Measurements from ENCODE around the gene PLPP6. TPM values are rescaled to one million over a fixed set of nuclear protein-coding genes. Genes with fewer than 3 reads are reported as not detected.

Gene PLPP6
- total and polyA plus RNA-seq, 8 donors = 5.7 to 10.5 (median 9.6) TPM

GRCh38 chr9:4671737-4672136 is 9.6 kb downstream of the PLPP6 start:
- H3K4me1 ChIP-seq = peaks cover 0 to 5% of the 10 kb centered on the region in 2 donors
- no peaks in the 10 kb centered on the region for H3K36me3 ChIP-seq
- intact Hi-C loops (cut with DNase I) = no loop called here
- ATAC-seq (no peak), DNase-seq (no peak)
- no peaks in the 10 kb centered on the region for H3K9me3 ChIP-seq
- TF ChIP-seq CTCF (IDR thresholded peaks at IDR 0.05) = no peak
- H3K27me3 ChIP-seq = peaks cover 0 to 4% of the 10 kb centered on the region in 2 donors
- no peak overlapping the region for H3K4me3 ChIP-seq
- no peak overlapping the region for H3K27ac ChIP-seq

DNA sequence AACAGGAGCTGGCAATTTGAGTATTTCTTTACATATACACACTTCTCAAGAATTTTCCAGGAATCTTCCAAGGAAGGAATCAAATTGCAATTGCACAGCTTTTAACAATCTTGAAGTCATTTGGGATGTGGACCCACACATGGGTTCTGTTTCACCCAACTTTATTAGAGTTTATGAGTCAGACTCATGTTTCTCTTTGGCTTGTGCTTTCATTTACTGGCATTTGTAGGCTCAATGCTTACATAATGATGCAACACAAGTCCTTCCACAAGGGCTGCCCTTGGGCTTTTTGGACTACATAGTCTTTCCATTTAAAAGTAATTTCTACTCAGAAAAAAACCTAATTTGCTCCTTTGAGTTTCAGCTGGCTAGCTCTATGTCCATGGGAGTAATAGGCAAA is 12.7 kb downstream of the PLPP6 start:
- Histone ChIP-seq H3K27ac (peak overlapping the region; percentile 19 to 41), H3K27me3 (no peaks in the 10 kb centered on the region), H3K4me1 (peaks cover 8% of the 10 kb centered on the region in 2 donors), H3K9me3 (no peaks in the 10 kb centered on the region), H3K4me3 (no peak overlapping the region), H3K36me3 (no peaks in the 10 kb centered on the region)
- TF ChIP-seq CTCF (IDR thresholded peaks at IDR 0.05) = no peak
- DNase-seq = no peak
- peak; percentile 14 for ATAC-seq
- intact Hi-C loops (cut with DNase I) = no loop called here

- intact Hi-C loops (cut with DNase I) = no loop called here
- Histone ChIP-seq H3K9me3 (no peaks in the 10 kb centered on the region), H3K36me3 (no peaks in the 10 kb centered on the region), H3K4me3 (no peak overlapping the region), H3K4me1 (peaks cover 8 to 29% of the 10 kb centered on the region in 2 donors), H3K27me3 (no peaks in the 10 kb centered on the region), H3K27ac (peak overlapping the region; percentile 48 to 66)
- DNase-seq (no peak), ATAC-seq (no peak)
- no peak for TF ChIP-seq CTCF (IDR thresholded peaks at IDR 0.05)
These were observed 15.3 kb downstream of the PLPP6 start for GRCh38 chr9:4677392-4677791.

DNA sequence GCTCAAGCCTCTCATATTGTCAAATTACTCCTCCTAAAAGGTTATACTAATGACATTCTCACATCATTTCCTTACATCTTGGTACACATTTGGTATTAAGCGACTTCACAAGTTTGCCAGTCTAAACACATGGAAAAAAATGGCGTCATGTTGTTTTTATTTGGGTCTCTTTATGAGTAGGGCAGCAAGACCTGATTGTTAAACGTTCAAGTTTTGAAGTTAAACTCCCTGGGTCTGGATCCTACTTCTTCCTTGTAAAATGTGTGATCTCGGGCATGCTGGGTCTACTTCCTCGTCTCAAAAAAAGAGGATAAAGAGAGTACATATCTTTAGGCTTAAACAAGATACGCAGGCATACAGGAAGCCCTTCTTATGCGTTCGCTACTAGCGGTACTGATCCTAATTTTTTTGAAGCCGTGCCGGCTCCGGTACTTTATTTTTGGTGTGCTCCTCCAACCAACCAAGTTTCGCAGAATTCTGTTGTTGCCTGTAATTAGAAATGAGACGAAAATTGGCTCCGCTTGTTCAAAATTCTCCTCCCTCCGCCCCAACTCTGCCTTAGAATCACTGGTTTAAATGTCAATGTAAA is 16.7 kb downstream of the PLPP6 start:
- ATAC-seq (peak; percentile 26), DNase-seq (peak in 2 of 4 donors; percentile 62 to 67)
- Histone ChIP-seq H3K9me3 (no peaks in the 10 kb centered on the region), H3K4me1 (peaks cover 12 to 36% of the 10 kb centered on the region in 2 donors), H3K36me3 (no peaks in the 10 kb centered on the region), H3K27me3 (no peaks in the 10 kb centered on the region), H3K27ac (peak overlapping the region; percentile 98), H3K4me3 (peak overlapping the region; percentile 58 to 88)
- no peak for TF ChIP-seq CTCF (IDR thresholded peaks at IDR 0.05)
- intact Hi-C loops (cut with DNase I) = no loop called here

DNA sequence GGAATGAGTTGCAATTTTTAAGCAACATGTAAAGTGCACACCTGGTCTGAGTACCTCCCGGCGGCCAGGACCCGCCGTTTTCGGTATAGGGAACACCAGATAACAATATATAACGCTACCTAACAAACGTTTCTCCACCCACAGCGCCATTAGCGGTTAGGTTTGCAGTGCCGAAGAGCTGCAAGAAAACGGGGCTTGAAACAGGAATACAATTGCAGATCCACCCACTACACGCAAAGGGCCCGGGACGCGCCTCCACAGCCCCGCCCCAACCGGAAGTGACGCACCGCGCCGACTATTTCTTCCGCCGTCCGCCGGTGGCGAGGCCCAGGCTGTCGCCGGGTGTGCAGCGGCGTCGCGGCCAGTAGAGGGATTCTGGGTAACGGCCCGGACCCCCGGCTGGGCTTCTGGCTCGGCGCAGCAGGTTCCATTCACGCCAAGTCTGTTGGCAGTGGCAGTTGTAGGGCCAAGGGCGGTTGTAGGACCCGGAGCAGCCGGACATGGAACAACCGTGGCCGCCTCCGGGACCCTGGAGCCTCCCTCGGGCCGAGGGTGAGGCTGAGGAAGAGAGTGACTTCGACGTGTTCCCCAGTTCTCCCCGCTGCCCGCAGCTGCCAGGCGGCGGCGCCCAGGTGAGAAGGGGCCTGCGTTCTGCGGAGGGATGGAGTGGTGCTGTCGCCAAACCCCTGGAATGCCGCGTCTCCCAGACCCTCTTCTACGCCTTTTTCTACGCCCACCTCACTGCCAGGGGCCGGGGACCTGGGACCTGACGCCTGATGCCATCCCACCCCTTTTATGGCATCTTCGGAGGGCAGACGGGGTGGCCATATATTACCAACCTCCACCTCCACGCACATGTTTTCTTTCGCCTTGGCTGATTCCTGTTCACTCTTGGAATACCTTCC is 17.4 kb downstream of the PLPP6 start, which contains the start of gene CDC37L1:
CDC37L1 (plus strand) TSS at position 302 of the 905 bp plus-strand sequence; CDS start at position 501, 199 bp downstream.
- peak; percentile 96 for ATAC-seq
- DNase-seq = peak; percentile 96 to 100 (median 98)
- peak; percentile 48 to 90 for TF ChIP-seq CTCF (IDR thresholded peaks at IDR 0.05)
- Histone ChIP-seq H3K4me3 (peak within 1 kb of the TSS; percentile 58 to 88), H3K27me3 (no peaks in the 10 kb centered on the region), H3K9me3 (no peaks in the 10 kb centered on the region), H3K27ac (peak within 1 kb of the TSS; percentile 98), H3K4me1 (peaks cover 12 to 36% of the 10 kb centered on the region in 2 donors), H3K36me3 (no peaks in the 10 kb centered on the region)
- intact Hi-C loops (cut with DNase I) = no loop called here

Measured in left lung (tissue), 10 donors.